SU-DHL-6 (cell line): ENCODE measurements around the gene TMEM59L.

ENCODE experiments used
- CTCF ChIP-seq: fragments of 200-600 bp; sonication (generic); IDR thresholded peaks from one replicate; pipeline ENCODE4 v1.5.1; 2017; ENCODE audit warnings: antibody characterized with exemption, mild to moderate bottlenecking, low read length, moderate library complexity; ENCODE audit not compliant: insufficient read depth, poor library complexity, severe bottlenecking
- EZH2phosphoT487 ChIP-seq: fragments of 200-600 bp; sonication (generic), shearing (Covaris generic); conservative IDR thresholded peaks from 2 replicates; pipeline ENCODE4 v1.6.1; 2018; ENCODE audit warnings: mild to moderate bottlenecking, antibody characterized with exemption, low read length, moderate library complexity, mixed read lengths

GRCh38 chr19:18657590-18658365 lies 45.1 kb downstream of the TMEM59L start:
- TF ChIP-seq CTCF, result no peak
- TF ChIP-seq EZH2phosphoT487, result no peak
